ENCODE data around the gene SIM2.
A peak's percentile ranks its signal among the peaks of the same experiment; 100 is the strongest.

The SIM2 gene

DNA sequence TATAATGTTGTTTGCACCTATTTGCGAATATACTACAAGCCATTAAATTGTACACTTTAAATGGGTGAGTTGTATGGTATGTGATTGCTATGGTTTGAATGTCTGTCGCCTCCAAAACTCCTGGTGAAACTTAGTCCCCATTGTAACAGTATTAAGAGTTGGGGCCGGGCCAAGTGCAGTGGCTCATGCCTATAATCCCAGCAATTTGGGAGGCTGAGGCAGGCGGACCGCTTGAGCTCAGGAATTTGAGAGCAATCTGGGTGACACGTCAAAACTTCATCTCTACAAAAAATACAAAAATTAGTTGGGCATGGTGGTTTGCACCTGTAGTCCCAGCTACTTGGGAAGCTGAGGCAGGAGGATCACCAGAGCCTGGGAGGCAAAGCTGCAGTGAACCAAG lies 12.0 kb upstream of the SIM2 start:
- no peak for DNase-seq

DNA sequence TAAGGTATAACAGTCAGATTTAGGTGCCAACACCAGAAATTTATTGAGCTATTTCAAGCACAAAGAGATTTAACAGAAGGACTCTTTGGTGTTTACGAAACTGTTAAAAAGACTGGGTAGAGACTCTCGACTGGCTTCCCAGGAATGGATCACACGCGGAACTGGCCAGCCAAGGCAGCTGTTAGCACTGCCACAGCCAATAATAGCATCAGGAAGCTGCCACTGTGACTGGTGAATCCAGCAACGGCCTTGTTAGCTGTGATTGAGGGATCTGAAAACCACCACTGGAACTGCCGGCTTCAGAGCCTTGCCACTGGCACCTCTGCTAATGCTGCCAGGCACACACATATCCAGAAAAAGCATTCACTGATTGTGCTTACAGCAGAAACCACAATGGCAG lies 10.6 kb upstream of the SIM2 start:
- DNase-seq = no peak

DNA sequence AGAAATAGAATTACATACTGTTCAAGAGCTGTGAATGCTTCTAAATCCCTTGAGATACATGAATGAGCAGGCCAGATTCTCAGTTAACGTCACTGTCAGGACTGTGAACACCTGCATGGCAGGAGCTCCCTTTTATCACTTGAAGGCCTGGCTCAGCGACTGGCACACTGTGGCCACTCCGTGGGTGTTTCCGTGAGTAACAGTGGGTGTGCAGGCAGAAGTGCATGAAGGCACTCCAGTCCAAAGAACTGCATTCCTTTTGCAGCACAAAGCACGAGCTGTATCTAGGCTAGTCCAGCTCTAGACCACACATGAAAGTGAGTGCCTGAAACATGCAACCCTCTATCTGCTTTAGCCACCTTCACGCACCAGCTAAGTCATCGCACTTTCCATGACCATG lies 9.6 kb upstream of the SIM2 start:
- no peak for DNase-seq

DNA sequence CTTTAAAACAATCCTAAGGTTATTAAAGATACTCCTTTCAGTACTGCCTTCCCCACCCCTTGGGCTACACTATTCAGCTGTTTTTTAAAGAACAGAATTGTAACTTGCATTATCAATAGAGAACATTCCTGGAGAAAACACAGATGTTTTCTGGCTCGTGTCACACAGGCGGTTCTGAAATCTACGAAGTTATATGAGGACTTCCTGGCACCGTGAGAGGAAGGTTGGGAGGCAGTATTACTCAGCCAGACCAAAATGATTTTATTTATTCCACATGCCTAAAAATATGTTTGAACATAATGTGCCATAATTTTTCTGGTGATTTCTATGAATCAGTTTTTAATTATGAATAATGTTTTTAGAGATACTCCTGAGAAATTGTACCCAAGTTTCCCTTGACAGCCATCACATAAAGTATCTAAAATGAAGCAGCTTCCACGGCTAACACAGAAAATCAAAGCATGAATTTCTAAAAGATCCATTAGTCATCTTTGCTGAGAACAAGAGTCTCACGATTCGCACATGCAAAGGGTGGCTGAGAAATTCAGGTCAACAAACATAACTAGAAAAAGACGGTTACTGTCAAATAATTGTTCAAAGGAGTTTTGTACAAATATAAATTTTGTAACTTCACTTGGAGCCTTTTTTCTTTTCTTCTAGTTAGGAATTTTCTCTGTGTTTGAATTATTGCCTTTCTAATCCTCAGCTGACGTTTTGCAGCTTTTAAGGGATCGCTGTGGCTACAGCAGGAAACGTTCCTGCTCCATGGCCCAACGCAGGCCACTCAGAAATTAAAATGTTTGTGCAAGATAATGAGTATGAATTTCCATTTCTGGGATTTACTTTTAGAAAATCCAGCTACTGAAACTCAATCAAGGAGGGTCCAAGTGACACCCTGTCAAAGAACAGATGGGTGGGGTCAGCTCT lies 8.0 kb upstream of the SIM2 start:
- DNase-seq = no peak

DNA sequence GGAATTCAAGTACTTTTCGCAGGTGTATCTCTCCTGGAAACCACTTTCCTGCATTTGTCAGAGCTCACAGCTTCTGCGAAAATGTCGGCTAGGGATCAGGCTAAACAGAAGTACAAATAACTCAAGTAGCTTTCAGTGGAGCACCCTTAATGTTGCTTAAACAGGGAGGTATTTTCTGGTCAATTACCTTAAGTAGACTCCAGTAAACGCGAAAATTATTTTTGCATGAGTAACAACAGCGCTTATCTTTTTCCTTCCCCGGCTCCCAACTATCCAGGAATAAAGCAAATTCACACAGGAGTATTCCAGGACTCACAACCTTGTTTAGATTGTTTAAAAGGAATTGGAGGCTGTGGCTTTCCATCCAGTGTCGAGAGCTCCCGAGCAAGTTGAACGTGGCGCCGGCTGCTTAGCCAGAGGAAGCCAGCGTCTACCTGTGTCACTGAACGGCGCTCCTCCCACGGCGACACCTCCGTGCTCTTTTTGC lies 7.3 kb upstream of the SIM2 start:
- peak; percentile 47 for DNase-seq

DNA sequence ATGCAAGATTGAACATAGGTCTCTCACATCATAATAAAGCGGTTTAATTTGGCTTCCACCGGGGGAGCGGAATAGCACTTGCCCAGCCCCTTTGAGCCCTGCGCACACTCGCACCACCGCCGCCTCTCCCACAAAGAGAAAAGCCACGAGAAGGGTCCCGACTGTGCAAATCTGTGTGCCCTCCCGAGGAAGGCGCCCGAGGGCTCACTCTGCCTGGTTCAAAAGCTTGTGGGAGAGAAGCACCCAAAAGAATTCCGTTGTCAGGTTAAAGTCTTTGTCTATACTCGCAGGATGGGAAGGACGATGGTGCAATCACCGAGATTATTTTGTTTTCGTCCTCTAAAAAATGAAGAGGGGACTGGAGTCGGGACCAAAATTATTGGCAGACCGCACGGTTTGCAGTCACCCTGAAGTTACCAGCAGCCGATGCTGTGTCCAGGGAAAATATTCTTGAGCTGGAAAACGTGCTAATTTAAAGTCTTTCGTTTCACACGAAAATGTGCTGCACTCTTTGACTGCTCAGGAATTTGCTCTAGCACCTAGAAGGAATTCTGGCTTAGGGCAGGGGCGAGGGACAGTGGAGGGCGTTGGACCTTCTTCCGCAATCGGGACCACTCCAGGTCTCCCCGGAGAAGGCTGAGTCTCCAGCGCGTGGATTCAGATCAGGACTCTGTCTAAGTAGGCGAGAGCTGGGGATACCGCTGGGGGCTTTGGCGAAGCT lies 6.6 kb upstream of the SIM2 start:
- no peak for DNase-seq

DNA sequence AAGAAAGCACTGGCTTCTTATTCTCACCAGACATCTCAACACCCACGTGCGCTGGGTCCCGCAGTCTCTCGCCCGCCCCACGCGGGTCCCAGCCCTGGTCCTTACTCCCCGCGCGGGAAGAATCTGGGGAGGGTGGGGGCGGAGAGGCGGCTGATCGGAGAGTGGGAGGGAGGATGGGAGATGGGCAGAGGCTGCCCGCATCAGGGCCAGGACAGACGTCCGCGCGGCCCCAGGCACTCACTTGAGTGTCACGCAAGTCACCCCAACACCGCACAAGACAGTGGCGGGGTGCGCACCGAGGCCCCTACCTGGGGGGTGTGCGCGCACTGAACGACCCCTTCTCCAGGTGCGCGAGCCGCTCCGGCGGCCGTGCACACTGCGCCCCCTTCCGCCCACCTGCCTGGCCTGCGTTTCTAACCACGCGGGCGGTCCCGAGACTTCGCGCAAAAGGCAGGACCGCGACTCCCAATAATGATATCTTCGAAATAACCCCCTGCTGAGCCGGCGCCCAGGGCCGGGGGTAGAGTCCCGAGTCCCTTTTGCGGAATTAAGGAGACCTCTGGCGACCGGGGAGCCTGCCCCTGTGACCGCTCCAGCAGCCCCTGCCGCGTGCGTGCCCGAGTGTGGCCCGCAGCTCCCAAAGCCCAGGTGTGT lies 6.0 kb upstream of the SIM2 start:
- DNase-seq = no peak

DNA sequence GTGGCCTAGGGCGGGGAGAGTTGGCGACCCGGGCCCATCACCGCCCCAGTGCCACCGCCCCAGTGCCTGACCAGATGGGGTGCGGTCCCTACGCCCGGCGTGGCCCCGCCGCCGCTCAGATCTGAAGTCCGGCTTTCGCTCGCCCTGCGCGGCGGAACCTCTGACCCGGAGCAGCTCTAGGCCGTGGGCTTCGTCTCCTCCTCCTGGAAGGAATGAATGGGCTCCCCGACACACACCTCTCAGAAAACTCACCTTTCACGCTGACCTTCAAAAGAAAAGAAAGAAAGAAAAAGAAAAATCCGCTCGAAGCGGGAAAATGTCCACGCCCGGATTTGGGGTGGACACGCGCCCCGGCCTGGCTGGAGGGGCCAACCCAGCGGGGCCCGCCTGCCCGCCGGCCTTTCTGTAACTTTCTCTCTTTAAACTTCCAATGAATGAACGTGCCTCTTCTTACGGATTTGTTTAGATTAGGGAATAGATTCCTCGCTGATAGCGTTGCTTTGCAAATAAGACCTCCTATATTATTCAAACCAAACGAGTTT lies 5.4 kb upstream of the SIM2 start:
- DNase-seq = no peak

DNA sequence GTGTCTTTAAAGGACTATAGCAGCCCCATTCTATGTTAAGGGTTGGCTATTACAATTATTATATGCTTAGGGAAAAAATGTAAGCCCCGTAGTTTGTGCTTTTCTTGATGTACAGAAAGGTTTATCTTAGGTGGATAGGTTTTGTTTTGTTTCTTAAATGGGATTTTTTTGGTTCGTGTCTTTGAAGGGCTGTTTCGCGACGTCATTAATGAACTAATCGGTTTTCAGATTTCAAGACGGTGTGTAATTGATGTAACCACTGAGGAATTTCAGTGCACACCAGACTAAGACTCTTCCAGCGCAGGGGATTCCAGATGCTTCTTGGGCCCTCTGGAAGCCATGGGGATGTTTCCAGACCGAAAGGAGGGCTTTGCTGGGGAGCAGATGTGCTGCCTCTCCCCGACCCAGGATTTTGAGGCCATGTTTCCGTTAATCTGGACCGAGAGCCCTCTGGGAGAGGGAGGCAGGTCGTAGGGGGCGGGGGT lies 4.8 kb upstream of the SIM2 start:
- DNase-seq = no peak

DNA sequence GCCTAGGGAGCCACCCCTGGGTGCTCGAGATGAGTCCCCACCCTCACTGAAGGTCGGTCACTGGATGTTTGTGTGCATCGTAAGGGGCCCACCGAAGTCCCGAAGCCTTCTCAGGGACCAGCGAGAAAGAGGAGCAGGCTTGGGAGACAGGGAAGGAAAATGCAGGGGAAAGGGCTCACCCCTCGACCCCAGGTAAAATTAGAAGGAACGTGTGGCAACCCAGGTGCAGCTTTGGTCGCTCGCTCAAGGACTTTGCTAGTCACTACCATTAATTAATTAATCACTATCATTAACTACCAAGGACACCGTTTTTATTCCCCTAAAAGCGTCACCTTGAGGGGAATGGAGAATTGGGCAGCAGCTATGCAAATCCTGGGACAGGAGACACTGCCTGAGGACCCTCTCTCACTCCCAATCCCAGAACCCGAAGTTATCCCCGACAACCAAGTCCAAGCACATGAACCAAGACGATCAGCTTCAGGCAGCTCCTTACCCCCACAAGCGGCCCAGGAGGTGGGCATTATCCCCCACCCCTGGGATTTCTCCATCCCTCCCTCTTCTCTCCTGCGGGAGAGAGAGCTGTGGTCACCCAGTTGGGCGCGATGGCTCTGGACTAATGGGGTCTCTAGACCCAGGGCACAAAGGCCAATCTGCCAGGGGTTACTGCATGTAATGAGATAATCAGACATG lies 4.2 kb upstream of the SIM2 start:
- no peak for DNase-seq

DNA sequence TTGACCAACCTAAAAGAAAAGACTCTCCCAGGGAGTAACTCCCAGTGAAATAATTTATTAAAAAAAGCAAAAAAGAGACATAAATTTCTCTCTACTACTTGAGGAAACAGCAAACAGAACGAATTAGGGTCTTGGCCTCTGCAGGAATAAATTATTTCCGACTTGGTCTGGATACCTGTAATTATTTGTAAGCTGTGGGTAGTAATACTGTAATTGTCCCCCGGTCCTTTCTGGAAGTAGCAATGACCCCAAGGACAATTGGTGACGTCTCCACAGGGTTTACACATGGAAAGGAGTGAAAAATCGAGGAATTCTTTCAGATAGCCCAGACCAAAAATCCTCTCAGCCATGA lies 3.7 kb upstream of the SIM2 start:
- no peak for DNase-seq

DNA sequence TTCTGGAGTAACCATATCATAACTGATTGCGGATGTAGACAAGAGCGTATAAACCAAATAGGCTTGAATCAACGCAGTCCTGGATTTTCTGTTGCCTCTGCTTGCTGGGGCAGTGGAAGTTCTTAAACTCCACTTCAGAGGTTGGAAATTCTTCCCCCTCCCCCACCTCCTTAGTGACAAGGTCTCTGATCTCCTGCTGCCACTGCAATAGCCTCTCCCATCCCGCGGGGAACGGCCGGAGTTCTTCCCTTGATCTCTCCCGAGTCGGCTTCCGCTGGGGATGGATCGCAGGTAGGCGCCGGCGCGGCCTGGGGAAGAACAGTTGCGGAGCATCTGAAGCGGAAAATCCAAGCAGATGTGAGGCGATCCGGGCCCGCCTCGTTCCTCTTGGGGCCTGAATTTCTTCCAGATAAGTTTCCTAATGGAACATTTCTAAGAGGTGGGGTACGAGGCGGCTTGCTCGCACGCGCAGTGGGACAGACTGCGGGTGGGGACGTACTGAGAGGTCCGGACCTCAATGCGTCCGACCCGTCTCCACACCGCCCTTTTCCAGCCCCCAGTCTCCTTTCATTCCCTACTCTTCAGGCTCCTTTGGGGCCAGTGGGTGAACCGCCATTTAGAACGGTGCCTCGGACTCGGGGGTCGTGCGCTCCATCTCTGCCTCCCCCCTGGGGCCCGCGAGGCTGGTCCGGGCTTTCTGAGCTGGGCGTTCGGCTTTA lies 3.1 kb upstream of the SIM2 start:
- DNase-seq = no peak

DNA sequence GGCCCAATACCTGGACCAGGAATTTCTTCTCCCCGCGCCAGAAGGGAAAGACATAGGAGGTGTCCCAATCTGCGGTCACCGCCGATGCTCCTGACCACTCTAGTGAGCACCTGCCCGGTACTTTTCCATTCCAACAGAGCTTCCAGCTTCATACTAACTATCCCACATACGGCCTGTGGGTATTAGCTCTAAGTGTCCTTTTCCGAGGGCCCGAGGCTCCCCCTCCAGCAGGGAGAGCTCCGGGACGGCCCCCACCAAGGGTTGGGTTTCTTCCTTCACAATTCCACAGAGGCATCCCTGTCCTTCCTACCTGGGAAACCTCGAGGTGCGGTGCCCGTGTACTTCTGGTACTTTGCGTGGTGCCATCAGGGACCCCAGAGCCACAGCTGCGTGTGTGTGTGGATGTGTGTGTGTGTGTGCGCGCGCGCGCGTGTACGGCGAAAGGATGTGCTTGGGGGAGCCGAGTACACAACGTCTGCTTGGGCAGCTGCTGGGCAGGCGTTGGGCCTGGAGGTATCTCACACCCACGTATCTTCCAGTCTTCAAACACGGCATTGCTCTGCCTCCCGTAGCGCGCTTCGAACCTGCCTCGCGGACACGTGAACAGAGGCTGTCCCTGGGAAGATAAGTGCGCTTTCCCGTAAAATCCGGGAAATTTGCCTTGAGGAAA lies 2.4 kb upstream of the SIM2 start:
- DNase-seq = no peak

DNA sequence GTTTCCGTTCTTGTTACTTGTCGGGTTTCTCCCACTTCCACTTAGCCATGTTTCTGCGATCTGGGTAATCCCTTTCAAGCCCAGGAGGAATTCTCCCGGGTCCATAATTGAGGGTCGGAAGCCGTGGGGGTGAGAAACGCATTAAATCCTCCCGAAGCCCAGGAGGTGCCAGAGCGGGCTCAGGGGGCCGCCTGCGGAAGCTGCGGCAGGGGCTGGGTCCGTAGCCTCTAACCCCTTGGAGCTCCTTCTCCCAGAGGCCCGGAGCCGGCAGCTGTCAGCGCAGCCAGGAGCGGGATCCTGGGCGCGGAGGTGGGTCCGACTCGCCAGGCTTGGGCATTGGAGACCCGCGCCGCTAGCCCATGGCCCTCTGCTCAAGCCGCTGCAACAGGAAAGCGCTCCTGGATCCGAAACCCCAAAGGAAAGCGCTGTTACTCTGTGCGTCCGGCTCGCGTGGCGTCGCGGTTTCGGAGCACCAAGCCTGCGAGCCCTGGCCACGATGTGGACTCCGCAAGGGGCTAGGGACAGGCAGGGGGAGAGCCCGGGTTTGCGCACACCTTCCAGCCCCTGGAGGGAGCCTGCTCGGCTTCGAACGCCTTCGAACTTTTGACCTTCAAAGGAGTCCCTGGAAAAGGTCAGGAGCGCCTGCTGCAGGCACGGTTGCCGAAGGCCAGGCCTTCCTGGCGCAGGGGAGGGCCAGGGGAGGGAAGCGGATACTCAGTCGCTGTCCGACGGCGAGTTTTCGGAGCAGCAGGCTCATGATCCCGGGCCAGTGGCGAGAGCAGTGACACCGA lies 1.7 kb upstream of the SIM2 start:
- DNase-seq = no peak

DNA sequence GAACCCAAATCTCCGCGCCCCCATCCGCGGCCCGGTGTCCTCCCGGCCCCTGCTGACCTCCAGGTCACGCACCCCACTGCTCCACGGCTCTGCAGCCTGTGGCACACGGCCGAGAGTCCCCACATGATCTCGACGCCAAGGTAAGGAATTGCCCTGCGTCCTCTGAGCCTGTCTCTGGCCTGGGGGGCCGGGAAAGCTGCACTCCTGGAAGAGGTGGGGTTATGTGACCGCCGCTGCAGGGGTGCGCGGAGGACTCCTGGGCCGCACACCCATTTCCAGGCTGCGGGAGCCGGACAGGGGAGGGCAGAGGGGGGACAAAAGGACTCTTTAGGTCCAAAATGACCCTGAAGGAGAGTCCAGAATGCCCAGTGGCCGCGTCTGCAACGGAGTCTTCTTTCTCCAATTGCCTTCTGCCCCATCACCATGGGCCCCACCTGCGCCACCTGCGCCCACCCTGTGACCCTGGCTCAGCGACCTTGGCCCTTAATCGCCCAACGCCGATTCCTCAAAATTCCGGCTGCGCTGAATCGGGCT lies 997 bp upstream of the SIM2 start:
- no peak for DNase-seq

DNA sequence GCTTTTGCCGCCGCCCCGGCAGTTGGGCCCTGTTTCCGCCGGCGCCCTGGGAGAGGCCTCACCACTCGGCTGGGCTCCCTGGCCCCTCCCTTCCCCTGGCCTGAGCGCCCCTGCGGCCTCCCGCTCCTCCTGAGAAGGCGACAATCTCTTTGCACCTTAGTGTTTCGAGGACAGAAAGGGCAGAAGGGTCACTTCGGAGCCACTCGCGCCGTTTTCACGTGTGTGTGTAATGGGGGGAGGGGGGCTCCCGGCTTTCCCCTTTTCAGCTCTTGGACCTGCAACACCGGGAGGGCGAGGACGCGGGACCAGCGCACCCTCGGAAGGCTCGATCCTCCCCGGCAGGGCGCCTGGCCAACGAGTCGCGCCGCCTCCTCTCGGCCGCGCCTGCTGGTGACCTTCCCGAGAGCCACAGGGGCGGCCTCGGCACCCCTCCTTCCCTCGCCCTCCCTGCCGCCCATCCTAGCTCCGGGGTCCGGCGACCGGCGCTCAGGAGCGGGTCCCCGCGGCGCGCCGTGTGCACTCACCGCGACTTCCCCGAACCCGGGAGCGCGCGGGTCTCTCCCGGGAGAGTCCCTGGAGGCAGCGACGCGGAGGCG lies 432 bp upstream of the SIM2 start:
- DNase-seq = no peak

DNA sequence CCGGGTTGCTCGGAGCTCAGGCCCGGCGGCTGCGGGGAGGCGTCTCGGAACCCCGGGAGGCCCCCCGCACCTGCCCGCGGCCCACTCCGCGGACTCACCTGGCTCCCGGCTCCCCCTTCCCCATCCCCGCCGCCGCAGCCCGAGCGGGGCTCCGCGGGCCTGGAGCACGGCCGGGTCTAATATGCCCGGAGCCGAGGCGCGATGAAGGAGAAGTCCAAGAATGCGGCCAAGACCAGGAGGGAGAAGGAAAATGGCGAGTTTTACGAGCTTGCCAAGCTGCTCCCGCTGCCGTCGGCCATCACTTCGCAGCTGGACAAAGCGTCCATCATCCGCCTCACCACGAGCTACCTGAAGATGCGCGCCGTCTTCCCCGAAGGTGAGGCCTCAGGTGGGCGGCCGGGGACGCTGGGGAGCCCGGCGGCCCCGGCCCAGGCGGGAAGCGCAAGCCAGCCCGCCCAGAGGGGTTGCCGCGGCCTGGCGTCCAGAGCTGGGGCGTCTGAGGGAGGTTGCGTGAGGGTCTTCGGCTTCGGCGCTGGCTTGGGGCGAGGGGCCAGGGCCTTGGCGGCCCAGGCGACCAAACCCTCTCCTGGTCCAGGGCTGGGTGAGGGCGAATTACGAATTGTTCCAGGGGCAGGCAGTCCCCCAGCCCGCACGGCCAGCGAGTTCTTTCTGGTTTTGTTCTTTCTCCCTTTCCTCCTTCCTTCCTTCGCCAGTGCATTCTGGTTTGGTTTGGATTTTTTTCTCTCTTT lies 805 bp downstream of the SIM2 start:
- no peak for DNase-seq

DNA sequence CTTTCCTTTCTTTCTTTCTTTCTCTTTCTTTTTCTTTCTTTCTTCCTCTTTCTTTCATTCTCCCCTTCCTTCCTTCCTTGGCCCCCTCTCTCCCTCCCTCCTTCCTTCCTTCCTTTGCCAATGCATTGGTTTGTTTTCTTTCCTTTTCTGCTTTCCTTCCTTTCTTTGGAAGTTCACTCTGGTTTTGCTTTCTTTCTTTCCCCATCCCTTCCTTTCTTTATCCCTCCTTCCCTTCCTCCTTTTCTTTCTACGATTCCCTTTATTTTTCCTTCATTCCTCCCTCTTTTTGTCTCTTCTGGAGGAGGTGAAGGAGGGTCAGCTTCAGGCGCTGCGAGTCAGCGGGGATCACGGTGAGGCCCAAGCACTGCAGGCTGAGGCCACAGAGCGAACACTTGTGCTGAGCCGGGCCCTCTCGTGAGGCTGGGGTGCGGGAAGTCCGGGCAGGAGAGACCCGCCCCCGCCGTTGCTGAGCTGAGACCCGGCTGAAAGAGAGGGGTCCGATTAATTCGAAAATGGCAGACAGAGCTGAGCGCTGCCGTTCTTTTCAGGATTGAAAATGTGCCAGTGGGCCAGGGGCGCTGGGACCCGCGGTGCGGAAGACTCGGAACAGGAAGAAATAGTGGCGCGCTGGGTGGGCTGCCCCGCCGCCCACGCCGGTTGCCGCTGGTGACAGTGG lies 1.5 kb downstream of the SIM2 start:
- DNase-seq = no peak
